ENCODE data around the gene COL15A1.

COL15A1 gene

GRCh38 chr9:98905015-98905414 is 38.7 kb upstream of the COL15A1 start:
- H2BK5ac ChIP-seq (ENCODE audit: low read depth, low read length, poor library complexity): no peak overlapping the region
- H4K12ac ChIP-seq (ENCODE audit: low read depth, low read length): no peak overlapping the region
- no peaks in the 10 kb centered on the region for H3K27me3 ChIP-seq (ENCODE audit: insufficient read depth, low read length)
- H4K8ac ChIP-seq (ENCODE audit: low read depth, low read length): no peak overlapping the region
- H3K79me2 ChIP-seq (ENCODE audit: control insufficient read depth, insufficient read depth, low read length, poor library complexity): no peaks in the 10 kb centered on the region
- no peak overlapping the region for H3K4me2 ChIP-seq (ENCODE audit: low read length)
- H3K4ac ChIP-seq (ENCODE audit: low read depth, low read length): no peak overlapping the region
- H3K18ac ChIP-seq (ENCODE audit: low read length): no peak overlapping the region
- no peak overlapping the region for H3K4me3 ChIP-seq (ENCODE audit: low read depth, low read length)
- H3K36me3 ChIP-seq (ENCODE audit: control insufficient read depth in 1 of 2, insufficient read depth in 2 of 2, low read length in 2 of 2): no peaks in the 10 kb centered on the region
- H2AFZ ChIP-seq (ENCODE audit: insufficient read depth, low read length, poor library complexity): no peak overlapping the region
- H3K9ac ChIP-seq (ENCODE audit: low read length): no peak overlapping the region
- no peak overlapping the region for H3K14ac ChIP-seq (ENCODE audit: low read length)
- H3K23ac ChIP-seq (ENCODE audit: low read length): no peak overlapping the region
- H3K9me3 ChIP-seq (ENCODE audit: insufficient read depth, low read depth, low read length): no peaks in the 10 kb centered on the region
- no peak overlapping the region for H2AK5ac ChIP-seq (ENCODE audit: low read length)
- no peaks in the 10 kb centered on the region for H3K79me1 ChIP-seq (ENCODE audit: low read length)
- no CpG with 5 or more reads among the region's 4 CpGs for WGBS (ENCODE audit: extremely low coverage, insufficient coverage, insufficient read length)
- no peak overlapping the region for H3K27ac ChIP-seq (ENCODE audit: low read depth, low read length)
- no peak overlapping the region for H2BK120ac ChIP-seq (ENCODE audit: insufficient read depth, low read length, poor library complexity)
- no peak for DNase-seq
- no peak overlapping the region for H2BK12ac ChIP-seq (ENCODE audit: low read length)
- H3K4me1 ChIP-seq (ENCODE audit: control insufficient read depth in 1 of 2, insufficient read depth in 2 of 2, low read length in 2 of 2): peaks cover 3 to 4% of the 10 kb centered on the region in 2 experiments
- H4K91ac ChIP-seq (ENCODE audit: low read depth, low read length): no peak overlapping the region

DNA sequence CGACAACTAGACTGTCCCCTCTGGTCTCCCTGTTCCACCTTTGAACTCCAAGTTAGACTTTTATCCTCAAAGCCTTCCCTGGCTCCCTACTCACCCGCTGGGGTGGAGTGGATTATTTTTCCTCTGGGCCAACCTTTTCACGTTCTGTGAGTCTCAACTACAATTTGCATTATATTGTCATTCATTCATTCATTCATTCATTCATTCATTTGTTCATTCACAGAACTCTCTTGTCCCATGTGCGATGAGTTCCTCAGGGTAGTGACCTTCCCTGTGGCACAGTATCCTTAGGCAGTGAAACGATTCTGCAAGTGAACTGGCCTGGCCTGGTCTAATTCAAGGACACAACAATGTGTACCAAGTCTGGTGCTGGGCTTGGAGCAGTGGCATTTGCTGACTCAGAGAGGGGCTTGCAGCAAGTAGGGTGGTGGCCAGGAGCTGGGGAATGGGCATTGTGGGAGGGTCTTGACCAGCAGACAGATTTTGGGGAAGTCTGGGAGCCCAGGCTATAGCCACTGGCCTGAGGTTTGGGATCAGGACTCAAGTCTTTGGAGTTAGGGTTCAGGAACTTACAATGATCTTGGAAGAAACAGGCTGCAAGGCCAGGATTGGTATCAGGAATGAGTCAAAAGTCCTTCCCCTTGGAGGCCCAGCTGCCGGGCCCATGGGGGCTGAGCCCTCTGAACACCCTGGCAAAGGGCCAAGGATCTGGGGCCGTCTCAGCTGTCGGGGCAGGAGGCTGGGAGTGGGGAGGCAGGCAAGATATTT is 37.2 kb upstream of the COL15A1 start:
- H2AFZ ChIP-seq (ENCODE audit: insufficient read depth, low read length, poor library complexity): no peak overlapping the region
- no peak overlapping the region for H4K8ac ChIP-seq (ENCODE audit: low read depth, low read length)
- no peak overlapping the region for H3K27ac ChIP-seq (ENCODE audit: low read depth, low read length)
- no peak overlapping the region for H2AK5ac ChIP-seq (ENCODE audit: low read length)
- H2BK5ac ChIP-seq (ENCODE audit: low read depth, low read length, poor library complexity): no peak overlapping the region
- H3K23ac ChIP-seq (ENCODE audit: low read length): no peak overlapping the region
- no peaks in the 10 kb centered on the region for H3K79me2 ChIP-seq (ENCODE audit: control insufficient read depth, insufficient read depth, low read length, poor library complexity)
- H3K79me1 ChIP-seq (ENCODE audit: low read length): no peaks in the 10 kb centered on the region
- no peak overlapping the region for H3K14ac ChIP-seq (ENCODE audit: low read length)
- no peak overlapping the region for H4K91ac ChIP-seq (ENCODE audit: low read depth, low read length)
- peaks cover 3 to 4% of the 10 kb centered on the region in 2 experiments for H3K4me1 ChIP-seq (ENCODE audit: control insufficient read depth in 1 of 2, insufficient read depth in 2 of 2, low read length in 2 of 2)
- no peaks in the 10 kb centered on the region for H3K27me3 ChIP-seq (ENCODE audit: insufficient read depth, low read length)
- no peak overlapping the region for H2BK12ac ChIP-seq (ENCODE audit: low read length)
- no peak overlapping the region for H3K4me2 ChIP-seq (ENCODE audit: low read length)
- H3K18ac ChIP-seq (ENCODE audit: low read length): no peak overlapping the region
- H3K9me3 ChIP-seq (ENCODE audit: insufficient read depth, low read depth, low read length): no peaks in the 10 kb centered on the region
- peak; percentile 84 to 94 for DNase-seq
- H2BK120ac ChIP-seq (ENCODE audit: insufficient read depth, low read length, poor library complexity): no peak overlapping the region
- H4K12ac ChIP-seq (ENCODE audit: low read depth, low read length): no peak overlapping the region
- no CpG with 5 or more reads among the region's 8 CpGs for WGBS (ENCODE audit: extremely low coverage, insufficient coverage, insufficient read length)
- no peak overlapping the region for H3K4me3 ChIP-seq (ENCODE audit: low read depth, low read length)
- H3K9ac ChIP-seq (ENCODE audit: low read length): no peak overlapping the region
- H3K36me3 ChIP-seq (ENCODE audit: control insufficient read depth in 1 of 2, insufficient read depth in 2 of 2, low read length in 2 of 2): no peaks in the 10 kb centered on the region
- H3K4ac ChIP-seq (ENCODE audit: low read depth, low read length): no peak overlapping the region

DNA sequence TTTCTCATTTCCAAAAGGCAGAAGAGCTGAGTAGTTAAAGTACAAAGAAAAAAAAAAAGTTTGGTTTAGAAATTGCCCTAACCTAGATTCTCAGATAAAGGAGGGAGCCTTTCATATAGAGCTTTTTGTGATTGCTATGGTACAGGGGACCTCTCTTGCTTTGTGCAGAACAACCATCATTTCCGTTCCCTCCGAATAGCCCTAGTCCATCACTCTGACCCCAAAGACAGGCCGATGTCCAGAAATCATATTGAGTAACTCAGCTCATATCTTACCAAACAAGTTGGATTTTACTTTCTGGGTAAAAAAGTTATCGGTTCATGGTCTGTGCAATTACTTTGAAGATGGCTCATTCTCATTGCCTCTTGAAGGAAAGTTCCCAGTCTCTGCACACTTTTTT is 36.7 kb upstream of the COL15A1 start:
- Histone ChIP-seq H2AK5ac (ENCODE audit: low read length) (no peak overlapping the region), H3K4me1 (ENCODE audit: control insufficient read depth in 1 of 2, insufficient read depth in 2 of 2, low read length in 2 of 2) (peaks cover 3 to 4% of the 10 kb centered on the region in 2 experiments), H3K27me3 (ENCODE audit: insufficient read depth, low read length) (no peaks in the 10 kb centered on the region), H4K8ac (ENCODE audit: low read depth, low read length) (no peak overlapping the region), H3K27ac (ENCODE audit: low read depth, low read length) (no peak overlapping the region), H2BK120ac (ENCODE audit: insufficient read depth, low read length, poor library complexity) (no peak overlapping the region), H3K14ac (ENCODE audit: low read length) (no peak overlapping the region), H4K12ac (ENCODE audit: low read depth, low read length) (no peak overlapping the region), H4K91ac (ENCODE audit: low read depth, low read length) (no peak overlapping the region), H3K9ac (ENCODE audit: low read length) (no peak overlapping the region), H3K4ac (ENCODE audit: low read depth, low read length) (no peak overlapping the region), H3K18ac (ENCODE audit: low read length) (no peak overlapping the region), H3K4me2 (ENCODE audit: low read length) (no peak overlapping the region), H2AFZ (ENCODE audit: insufficient read depth, low read length, poor library complexity) (no peak overlapping the region), H3K9me3 (ENCODE audit: insufficient read depth, low read depth, low read length) (no peaks in the 10 kb centered on the region), H3K79me2 (ENCODE audit: control insufficient read depth, insufficient read depth, low read length, poor library complexity) (no peaks in the 10 kb centered on the region), H3K4me3 (ENCODE audit: low read depth, low read length) (no peak overlapping the region), H3K23ac (ENCODE audit: low read length) (no peak overlapping the region), H2BK12ac (ENCODE audit: low read length) (no peak overlapping the region), H3K36me3 (ENCODE audit: control insufficient read depth in 1 of 2, insufficient read depth in 2 of 2, low read length in 2 of 2) (no peaks in the 10 kb centered on the region), H3K79me1 (ENCODE audit: low read length) (no peaks in the 10 kb centered on the region), H2BK5ac (ENCODE audit: low read depth, low read length, poor library complexity) (no peak overlapping the region)
- no CpG with 5 or more reads among the region's 4 CpGs for WGBS (ENCODE audit: extremely low coverage, insufficient coverage, insufficient read length)
- no peak for DNase-seq

- no CpG with 5 or more reads among the region's 5 CpGs for WGBS (ENCODE audit: extremely low coverage, insufficient coverage, insufficient read length)
Observed at GRCh38 chr9:98908897-98909634, 34.6 kb upstream of the COL15A1 start.

More at GRCh38 chr9:98908897-98909634, 34.6 kb upstream of the COL15A1 start:
- Histone ChIP-seq H2BK5ac (ENCODE audit: low read depth, low read length, poor library complexity) (no peak overlapping the region), H3K27me3 (ENCODE audit: insufficient read depth, low read length) (no peaks in the 10 kb centered on the region), H3K4me2 (ENCODE audit: low read length) (no peak overlapping the region), H3K79me2 (ENCODE audit: control insufficient read depth, insufficient read depth, low read length, poor library complexity) (no peaks in the 10 kb centered on the region), H2AK5ac (ENCODE audit: low read length) (no peak overlapping the region), H3K36me3 (ENCODE audit: control insufficient read depth in 1 of 2, insufficient read depth in 2 of 2, low read length in 2 of 2) (no peaks in the 10 kb centered on the region), H3K9me3 (ENCODE audit: insufficient read depth, low read depth, low read length) (no peaks in the 10 kb centered on the region), H3K27ac (ENCODE audit: low read depth, low read length) (no peak overlapping the region), H2BK12ac (ENCODE audit: low read length) (no peak overlapping the region), H3K79me1 (ENCODE audit: low read length) (no peaks in the 10 kb centered on the region), H3K4ac (ENCODE audit: low read depth, low read length) (no peak overlapping the region), H2AFZ (ENCODE audit: insufficient read depth, low read length, poor library complexity) (no peak overlapping the region), H3K18ac (ENCODE audit: low read length) (no peak overlapping the region), H3K14ac (ENCODE audit: low read length) (no peak overlapping the region), H3K4me3 (ENCODE audit: low read depth, low read length) (no peak overlapping the region), H4K12ac (ENCODE audit: low read depth, low read length) (no peak overlapping the region), H3K23ac (ENCODE audit: low read length) (no peak overlapping the region), H4K8ac (ENCODE audit: low read depth, low read length) (no peak overlapping the region), H3K9ac (ENCODE audit: low read length) (no peak overlapping the region), H4K91ac (ENCODE audit: low read depth, low read length) (no peak overlapping the region), H3K4me1 (ENCODE audit: control insufficient read depth in 1 of 2, insufficient read depth in 2 of 2, low read length in 2 of 2) (peaks cover 3 to 4% of the 10 kb centered on the region in 2 experiments), H2BK120ac (ENCODE audit: insufficient read depth, low read length, poor library complexity) (no peak overlapping the region)
- no peak for DNase-seq

Data from trophoblast cell (in vitro differentiated cells and primary cell).